HepG2 (cell line): ENCODE measurements around the gene RBM26. TPM values are rescaled to one million over a fixed set of nuclear protein-coding genes. Genes with fewer than 3 reads are reported as not detected.

Experiments used
- ATAC-seq: fragments of 200-7000 bp; cut with Tn5 transposase; 3 replicates; pipeline ENCODE4 v1.9.1; 2020; ENCODE audit warnings: mild to moderate bottlenecking, moderate library complexity
- BruUV-seq: library from RNA; stranded (reverse); fragments of 400-500 nt; replicated peaks from 2 replicates; lab custom pipeline; 2021; lab: Mats Ljungman, UMichigan
- CTCF ChIA-PET: fragments of 300-600 bp; formaldehyde crosslinking; extraction: SDS; loops from one replicate; lab custom pipeline; 2021; ENCODE audit warnings: low total read pairs, inconsistent platforms, low intra/inter-chr PET ratio; lab: Yijun Ruan, JAX
- POLR2A ChIA-PET: fragments of 350-600 bp; sonication (Branson Sonifier 250); formaldehyde crosslinking; loops from one replicate; lab custom pipeline; 2020; ENCODE audit warnings: antibody characterized with exemption, inconsistent platforms; lab: Yijun Ruan, JAX
- DNase-seq: peaks from one replicate; pipeline ENCODE4 v3.0.0-alpha.2; 2015; ENCODE audit warnings: low spot score
- FAIRE-seq: peaks from 3 replicates; lab custom pipeline; 2011; peaks lifted over from hg19 to GRCh38; lab: Jason Lieb, UNC
- H2AFZ ChIP-seq: one replicate; pipeline ENCODE4 v1.6.1; 2011; ENCODE audit warnings: low read length, inconsistent platforms
- H3K27ac ChIP-seq: fragments of 300-600 bp; 3 replicates; pipeline ENCODE4 v1.8.0; 2011; ENCODE audit warnings: mixed run types, mild to moderate bottlenecking, mixed read lengths, low read length, inconsistent platforms; ENCODE audit not compliant: insufficient read depth; ENCODE audit errors: extremely low read length
- H3K27me3 ChIP-seq, 2 experiments: fragments of 200-600 bp in 1 of 2; 2 replicates in 1 of 2; 3 replicates in 1 of 2; pipeline versions ENCODE4 v1.6.0 to v1.8.0; 2011; ENCODE audit warnings: low read length in 2 of 2, mild to moderate bottlenecking in 2 of 2, moderate library complexity in 2 of 2, inconsistent platforms in 1 of 2; ENCODE audit not compliant: insufficient read depth in 2 of 2, control insufficient read depth in 1 of 2
- H3K36me3 ChIP-seq, 2 experiments: fragments of 200-600 bp in 1 of 2; replicated peaks in 1 of 2; 2 replicates in 1 of 2; 3 replicates in 1 of 2; pipeline versions ENCODE4 v1.5.1 to v1.8.0; 2011; ENCODE audit warnings: low read length in 2 of 2, inconsistent platforms in 1 of 2; ENCODE audit not compliant: insufficient read depth in 2 of 2, control insufficient read depth in 1 of 2
- H3K4me1 ChIP-seq: 2 replicates; pipeline ENCODE4 v1.5.1; 2012; ENCODE audit warnings: low read length, inconsistent platforms; ENCODE audit not compliant: insufficient read depth
- H3K4me2 ChIP-seq: 2 replicates; pipeline ENCODE4 v1.6.0; 2011; ENCODE audit warnings: low read depth, low read length, inconsistent platforms
- H3K4me3 ChIP-seq, 3 experiments: fragments of 200-600 bp in 1 of 3; sonication (generic), shearing (Covaris generic) in 1 of 3; replicated peaks in 1 of 3; 2 replicates each; pipeline ENCODE4 v1.5.1; 2011 to 2016; ENCODE audit warnings: low read length in 3 of 3, inconsistent platforms in 2 of 3, low read depth in 2 of 3, mild to moderate bottlenecking in 2 of 3, control low read depth in 1 of 3, mixed read lengths in 1 of 3; ENCODE audit not compliant: insufficient read depth in 1 of 3
- H3K79me2 ChIP-seq: one replicate; pipeline ENCODE4 v1.6.1; 2011; ENCODE audit warnings: low read length, inconsistent platforms; ENCODE audit not compliant: insufficient read depth
- H3K9ac ChIP-seq: 2 replicates; pipeline ENCODE4 v1.6.0; 2011; ENCODE audit warnings: mild to moderate bottlenecking, low read depth, low read length, inconsistent platforms; ENCODE audit not compliant: insufficient read depth
- H3K9me3 ChIP-seq: 2 replicates; pipeline ENCODE4 v1.5.1; 2012; ENCODE audit warnings: mild to moderate bottlenecking, low read length
- H4K20me1 ChIP-seq: 2 replicates; pipeline ENCODE4 v1.6.0; 2011; ENCODE audit warnings: inconsistent platforms, mild to moderate bottlenecking, low read length, moderate library complexity; ENCODE audit not compliant: insufficient read depth
- GZF1 ChIP-seq: sonication (generic); formaldehyde crosslinking; IDR thresholded peaks from 2 replicates; pipeline ENCODE4 v1.5.1; 2020; ENCODE audit warnings: mild to moderate bottlenecking, missing genetic modification reagents
- JUNB ChIP-seq: sonication (generic); formaldehyde crosslinking; IDR thresholded peaks from 2 replicates; pipeline ENCODE4 v1.8.0; 2022; ENCODE audit warnings: missing genetic modification reagents, mild to moderate bottlenecking, borderline replicate concordance
- MTA3 ChIP-seq: sonication (generic); formaldehyde crosslinking; IDR thresholded peaks from 2 replicates; pipeline ENCODE4 v1.4.0; 2020; ENCODE audit warnings: missing genetic modification reagents
- NFYB ChIP-seq: sonication (generic); formaldehyde crosslinking; IDR thresholded peaks from 2 replicates; pipeline ENCODE4 v1.4.0; 2020; ENCODE audit warnings: missing genetic modification reagents
- POLR2A ChIP-seq, 2 experiments: IDR thresholded peaks; 2 replicates each; pipeline ENCODE4 v1.6.1; 2011; ENCODE audit warnings: low read depth in 2 of 2, low read length in 2 of 2, mild to moderate bottlenecking in 1 of 2, moderate library complexity in 1 of 2; ENCODE audit not compliant: insufficient read depth in 1 of 2
- RFX3 ChIP-seq: IDR thresholded peaks from 2 replicates; pipeline ENCODE4 v1.6.1; 2016; ENCODE audit warnings: missing biosample characterization, missing genetic modification reagents
- STAG1 ChIP-seq: sonication (generic); formaldehyde crosslinking; IDR thresholded peaks from 2 replicates; pipeline ENCODE4 v1.4.0; 2020; ENCODE audit warnings: missing genetic modification reagents
- SUZ12 ChIP-seq: fragments of 150-350 bp; IDR thresholded peaks from 2 replicates; pipeline ENCODE4 v1.6.1; 2014; ENCODE audit warnings: low read depth, low read length
- ZMYM3 ChIP-seq: sonication (generic); formaldehyde crosslinking; IDR thresholded peaks from 2 replicates; pipeline ENCODE4 v1.5.1; 2020; ENCODE audit warnings: mild to moderate bottlenecking, missing genetic modification reagents
- WGBS: methylation state at CpG from one replicate; pipeline ENCODE4 v1.1.6; 2017; ENCODE audit warnings: low lambda C conversion rate; 5-methylcytosine and 5-hydroxymethylcytosine counted together
- in situ Hi-C: cut with HindIII; loops from 2 replicates; pipeline ENCODE4 v1.10.0; 2017; ENCODE audit warnings: low pct_unique_long_range_greater_than_20kb; ENCODE audit not compliant: extremely low pct_ligation_motif_present
- intact Hi-C: fragments of 100-400 bp; cut with micrococcal nuclease; formaldehyde crosslinking; loops from one replicate; pipeline ENCODE4 v1.10.0; 2022; ENCODE audit not compliant: unreplicated experiment
- polyA plus RNA-seq, 8 experiments: library from polyadenylated mRNA; depleted of rRNA in 3 of 8; stranded (reverse) in 7 of 8; unstranded in 1 of 8; fragments of >200 nt; fragmentation: Illumina TruSeq in 4 of 8; extraction: Trizol in 4 of 8; gene quantifications; 2 replicates each; pipeline versions ENCODE4 v1.2.1 to v1.2.3, GENCODE V29; 2011 to 2016; ENCODE audit warnings: low read depth in 4 of 8, missing spikeins in 1 of 8, mixed read lengths in 1 of 8; ENCODE audit not compliant: insufficient read depth in 1 of 8
- total RNA-seq, 5 experiments: library from RNA; depleted of rRNA; stranded (reverse); fragments of >200 nt; fragmentation: Illumina TruSeq; extraction: Trizol; gene quantifications; 2 replicates each; pipeline ENCODE4 v1.2.3, GENCODE V29; 2016; ENCODE audit warnings: low read depth in 1 of 5
- TF ChIP-seq, protein P1 (sequence below): IDR thresholded peaks from 2 replicates; pipeline ENCODE4 v1.6.1; 2012; ENCODE audit warnings: low read depth, low read length, improper control_type of control experiment
- TF ChIP-seq, protein P2 (sequence below): sonication (generic); formaldehyde crosslinking; IDR thresholded peaks from 2 replicates; pipeline ENCODE4 v1.4.0; 2020; ENCODE audit warnings: missing genetic modification reagents
- TF ChIP-seq, protein P3 (sequence below): sonication (generic); formaldehyde crosslinking; IDR thresholded peaks from 2 replicates; pipeline ENCODE4 v1.4.0; 2020; ENCODE audit warnings: missing genetic modification reagents

RBM26 gene
- total and polyA plus RNA-seq, 2 of the 13 experiments (the other 11 are each of a cell fraction or from before 2014, with no cell fraction given), result 19.4 to 34.4 TPM

DNA sequence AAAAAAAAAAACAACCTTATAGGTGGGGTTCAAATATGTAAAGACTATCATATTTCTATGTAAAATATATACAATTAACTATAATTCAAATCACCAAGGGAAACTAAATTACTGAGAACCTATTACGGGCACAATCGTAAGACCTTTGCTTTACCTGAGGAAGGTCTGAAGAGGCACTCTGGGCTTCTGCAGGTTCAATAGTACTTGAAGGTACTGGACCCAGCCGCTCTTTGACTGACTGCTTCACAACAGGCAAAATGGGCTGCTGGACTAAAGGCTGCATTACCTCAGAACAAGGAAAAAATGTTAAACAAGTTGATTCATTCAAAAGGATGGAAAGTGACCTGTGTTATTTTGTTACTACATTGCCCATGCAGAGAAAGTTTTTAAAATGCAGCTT lies 51.8 kb downstream of the RBM26 start:
- Histone ChIP-seq H3K4me3 (no peak overlapping the region), H2AFZ (no peak overlapping the region), H4K20me1 (no peaks in the 10 kb centered on the region), H3K9me3 (no peaks in the 10 kb centered on the region), H3K4me1 (no peaks in the 10 kb centered on the region), H3K4me2 (no peak overlapping the region), H3K27ac (no peak overlapping the region), H3K36me3 (peaks cover 7 to 59% of the 10 kb centered on the region in 2 experiments), H3K79me2 (no peaks in the 10 kb centered on the region)
- in situ Hi-C loops, result no loop called here
- FAIRE-seq (no peak), DNase-seq (no peak), ATAC-seq (no peak)
- CTCF ChIA-PET, result no interaction called here
- 99% methylated on average over 3 of the region's 3 CpGs for WGBS
- TF ChIP-seq RFX3 (CRISPR knock-in tag) (no peak), NFYB (CRISPR knock-in tag) (no peak), ZMYM3 (no peak), POLR2A (IDR thresholded peaks at IDR 0.05; ENCODE audit: insufficient read depth in 1 of 2, low read depth in 2 of 2, low read length in 2 of 2) (no peak), JUNB (CRISPR knock-in tag) (no peak), MTA3 (CRISPR knock-in tag) (no peak), STAG1 (CRISPR knock-in tag) (no peak)
- TF ChIP-seq, all 625 proteins: peak for 0
- intact Hi-C loops, result no loop called here
- POLR2A ChIA-PET, result no interaction called here
- no TSS peak for BruUV-seq
- Histone ChIP-seq H3K9ac (no peak overlapping the region), H3K27me3 (no peaks in the 10 kb centered on the region)

- Histone ChIP-seq H3K27me3 (no peaks in the 10 kb centered on the region), H3K4me3 (no peak overlapping the region), H3K4me1 (no peaks in the 10 kb centered on the region), H3K4me2 (no peak overlapping the region), H4K20me1 (no peaks in the 10 kb centered on the region), H3K27ac (no peak overlapping the region), H3K9ac (no peak overlapping the region), H3K36me3 (peaks cover 7 to 55% of the 10 kb centered on the region in 2 experiments), H3K79me2 (no peaks in the 10 kb centered on the region), H3K9me3 (no peaks in the 10 kb centered on the region), H2AFZ (no peak overlapping the region)
- in situ Hi-C loops (no loop called here), intact Hi-C loops (no loop called here)
- FAIRE-seq (no peak), ATAC-seq (no peak), DNase-seq (no peak)
- ChIA-PET CTCF (no interaction called here), POLR2A (no interaction called here)
- no TSS peak for BruUV-seq
- WGBS, result 65% methylated on average over 2 of the region's 2 CpGs
- TF ChIP-seq GZF1 (CRISPR knock-in tag) (no peak), SUZ12 (no peak)
- TF ChIP-seq, protein P1, sequence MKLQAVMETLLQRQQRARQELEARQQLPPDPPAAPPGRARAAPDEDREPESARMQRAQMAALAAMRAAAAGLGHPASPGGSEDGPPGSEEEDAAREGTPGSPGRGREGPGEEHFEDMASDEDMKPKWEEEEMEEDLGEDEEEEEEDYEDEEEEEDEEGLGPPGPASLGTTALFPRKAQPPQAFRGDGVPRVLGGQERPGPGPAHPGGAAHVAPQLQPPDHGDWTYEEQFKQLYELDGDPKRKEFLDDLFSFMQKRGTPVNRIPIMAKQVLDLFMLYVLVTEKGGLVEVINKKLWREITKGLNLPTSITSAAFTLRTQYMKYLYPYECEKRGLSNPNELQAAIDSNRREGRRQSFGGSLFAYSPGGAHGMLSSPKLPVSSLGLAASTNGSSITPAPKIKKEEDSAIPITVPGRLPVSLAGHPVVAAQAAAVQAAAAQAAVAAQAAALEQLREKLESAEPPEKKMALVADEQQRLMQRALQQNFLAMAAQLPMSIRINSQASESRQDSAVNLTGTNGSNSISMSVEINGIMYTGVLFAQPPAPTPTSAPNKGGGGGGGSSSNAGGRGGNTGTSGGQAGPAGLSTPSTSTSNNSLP, result no peak
- TF ChIP-seq, protein P2, sequence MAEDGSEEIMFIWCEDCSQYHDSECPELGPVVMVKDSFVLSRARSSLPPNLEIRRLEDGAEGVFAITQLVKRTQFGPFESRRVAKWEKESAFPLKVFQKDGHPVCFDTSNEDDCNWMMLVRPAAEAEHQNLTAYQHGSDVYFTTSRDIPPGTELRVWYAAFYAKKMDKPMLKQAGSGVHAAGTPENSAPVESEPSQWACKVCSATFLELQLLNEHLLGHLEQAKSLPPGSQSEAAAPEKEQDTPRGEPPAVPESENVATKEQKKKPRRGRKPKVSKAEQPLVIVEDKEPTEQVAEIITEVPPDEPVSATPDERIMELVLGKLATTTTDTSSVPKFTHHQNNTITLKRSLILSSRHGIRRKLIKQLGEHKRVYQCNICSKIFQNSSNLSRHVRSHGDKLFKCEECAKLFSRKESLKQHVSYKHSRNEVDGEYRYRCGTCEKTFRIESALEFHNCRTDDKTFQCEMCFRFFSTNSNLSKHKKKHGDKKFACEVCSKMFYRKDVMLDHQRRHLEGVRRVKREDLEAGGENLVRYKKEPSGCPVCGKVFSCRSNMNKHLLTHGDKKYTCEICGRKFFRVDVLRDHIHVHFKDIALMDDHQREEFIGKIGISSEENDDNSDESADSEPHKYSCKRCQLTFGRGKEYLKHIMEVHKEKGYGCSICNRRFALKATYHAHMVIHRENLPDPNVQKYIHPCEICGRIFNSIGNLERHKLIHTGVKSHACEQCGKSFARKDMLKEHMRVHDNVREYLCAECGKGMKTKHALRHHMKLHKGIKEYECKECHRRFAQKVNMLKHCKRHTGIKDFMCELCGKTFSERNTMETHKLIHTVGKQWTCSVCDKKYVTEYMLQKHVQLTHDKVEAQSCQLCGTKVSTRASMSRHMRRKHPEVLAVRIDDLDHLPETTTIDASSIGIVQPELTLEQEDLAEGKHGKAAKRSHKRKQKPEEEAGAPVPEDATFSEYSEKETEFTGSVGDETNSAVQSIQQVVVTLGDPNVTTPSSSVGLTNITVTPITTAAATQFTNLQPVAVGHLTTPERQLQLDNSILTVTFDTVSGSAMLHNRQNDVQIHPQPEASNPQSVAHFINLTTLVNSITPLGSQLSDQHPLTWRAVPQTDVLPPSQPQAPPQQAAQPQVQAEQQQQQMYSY (CRISPR knock-in tag), result no peak
- TF ChIP-seq, protein P3, sequence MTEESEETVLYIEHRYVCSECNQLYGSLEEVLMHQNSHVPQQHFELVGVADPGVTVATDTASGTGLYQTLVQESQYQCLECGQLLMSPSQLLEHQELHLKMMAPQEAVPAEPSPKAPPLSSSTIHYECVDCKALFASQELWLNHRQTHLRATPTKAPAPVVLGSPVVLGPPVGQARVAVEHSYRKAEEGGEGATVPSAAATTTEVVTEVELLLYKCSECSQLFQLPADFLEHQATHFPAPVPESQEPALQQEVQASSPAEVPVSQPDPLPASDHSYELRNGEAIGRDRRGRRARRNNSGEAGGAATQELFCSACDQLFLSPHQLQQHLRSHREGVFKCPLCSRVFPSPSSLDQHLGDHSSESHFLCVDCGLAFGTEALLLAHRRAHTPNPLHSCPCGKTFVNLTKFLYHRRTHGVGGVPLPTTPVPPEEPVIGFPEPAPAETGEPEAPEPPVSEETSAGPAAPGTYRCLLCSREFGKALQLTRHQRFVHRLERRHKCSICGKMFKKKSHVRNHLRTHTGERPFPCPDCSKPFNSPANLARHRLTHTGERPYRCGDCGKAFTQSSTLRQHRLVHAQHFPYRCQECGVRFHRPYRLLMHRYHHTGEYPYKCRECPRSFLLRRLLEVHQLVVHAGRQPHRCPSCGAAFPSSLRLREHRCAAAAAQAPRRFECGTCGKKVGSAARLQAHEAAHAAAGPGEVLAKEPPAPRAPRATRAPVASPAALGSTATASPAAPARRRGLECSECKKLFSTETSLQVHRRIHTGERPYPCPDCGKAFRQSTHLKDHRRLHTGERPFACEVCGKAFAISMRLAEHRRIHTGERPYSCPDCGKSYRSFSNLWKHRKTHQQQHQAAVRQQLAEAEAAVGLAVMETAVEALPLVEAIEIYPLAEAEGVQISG (CRISPR knock-in tag), result no peak
Measured at GRCh38 chr13:79353693-79354092, 52.4 kb downstream of the RBM26 start.
